ENCODE results near the gene THYN1.

GRCh38 chr11:134236834-134237556 lies 16.2 kb downstream of the THYN1 start:
- TF ChIP-seq CTCF (IDR thresholded peaks at IDR 0.05) (no peak), ZFX (IDR thresholded peaks at IDR 0.05; ENCODE audit: borderline replicate concordance) (no peak)

Measured in 22Rv1 (cell line).